Measurements from ENCODE around the gene APIP.

The APIP gene

DNA sequence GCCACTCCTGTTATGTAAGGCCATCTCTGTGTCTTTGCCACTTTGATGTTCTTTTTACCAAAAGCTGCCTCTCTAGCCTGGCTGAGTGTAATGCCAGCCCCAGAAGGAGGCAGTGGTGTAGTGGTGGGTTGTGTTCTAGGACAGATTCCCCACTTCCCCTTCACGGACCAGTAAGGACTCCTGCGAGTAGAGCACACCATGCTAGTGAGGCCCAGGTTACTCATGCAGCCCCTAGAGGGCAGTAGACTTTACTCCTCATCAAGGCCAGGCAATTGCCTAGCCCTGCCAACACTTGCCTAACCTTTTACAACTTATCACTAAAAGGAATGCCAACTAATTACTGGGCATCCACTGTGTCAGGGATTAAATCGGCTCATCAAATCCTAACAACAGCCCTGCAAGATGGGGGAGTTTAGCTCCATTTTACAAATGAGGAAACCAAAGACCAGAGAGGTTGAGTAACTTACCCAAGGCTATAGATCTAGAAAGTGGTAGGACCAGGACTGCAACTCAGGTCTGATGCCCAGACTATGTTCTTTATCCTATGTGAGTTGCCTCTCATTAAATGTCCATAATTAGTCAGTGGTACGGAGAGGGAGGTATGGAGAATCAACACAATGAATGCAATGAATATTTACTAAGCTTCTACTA, 75.3 kb downstream of the APIP start:
- DNase-seq (ENCODE audit: low spot score) = peak; percentile 31

DNA sequence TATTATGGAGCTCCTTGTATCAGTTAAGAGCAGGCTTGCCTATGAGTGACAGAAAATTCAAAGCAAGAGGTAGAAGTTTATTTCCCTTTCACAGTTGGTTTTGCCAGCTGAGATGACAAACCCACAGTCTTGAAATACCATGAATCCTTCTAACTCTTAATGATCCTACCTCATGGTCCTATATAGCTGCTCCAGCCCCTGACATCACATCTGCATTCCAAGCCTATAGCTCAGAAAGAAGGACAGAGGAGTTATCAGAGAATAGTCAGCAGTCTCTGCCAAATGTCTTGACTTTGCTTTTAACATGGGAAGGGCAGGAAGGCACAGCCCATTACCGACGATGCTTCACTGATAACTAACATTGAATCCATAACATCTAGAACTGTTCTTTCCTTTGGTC, 76.2 kb downstream of the APIP start:
- DNase-seq (ENCODE audit: low spot score) = no peak

DNA sequence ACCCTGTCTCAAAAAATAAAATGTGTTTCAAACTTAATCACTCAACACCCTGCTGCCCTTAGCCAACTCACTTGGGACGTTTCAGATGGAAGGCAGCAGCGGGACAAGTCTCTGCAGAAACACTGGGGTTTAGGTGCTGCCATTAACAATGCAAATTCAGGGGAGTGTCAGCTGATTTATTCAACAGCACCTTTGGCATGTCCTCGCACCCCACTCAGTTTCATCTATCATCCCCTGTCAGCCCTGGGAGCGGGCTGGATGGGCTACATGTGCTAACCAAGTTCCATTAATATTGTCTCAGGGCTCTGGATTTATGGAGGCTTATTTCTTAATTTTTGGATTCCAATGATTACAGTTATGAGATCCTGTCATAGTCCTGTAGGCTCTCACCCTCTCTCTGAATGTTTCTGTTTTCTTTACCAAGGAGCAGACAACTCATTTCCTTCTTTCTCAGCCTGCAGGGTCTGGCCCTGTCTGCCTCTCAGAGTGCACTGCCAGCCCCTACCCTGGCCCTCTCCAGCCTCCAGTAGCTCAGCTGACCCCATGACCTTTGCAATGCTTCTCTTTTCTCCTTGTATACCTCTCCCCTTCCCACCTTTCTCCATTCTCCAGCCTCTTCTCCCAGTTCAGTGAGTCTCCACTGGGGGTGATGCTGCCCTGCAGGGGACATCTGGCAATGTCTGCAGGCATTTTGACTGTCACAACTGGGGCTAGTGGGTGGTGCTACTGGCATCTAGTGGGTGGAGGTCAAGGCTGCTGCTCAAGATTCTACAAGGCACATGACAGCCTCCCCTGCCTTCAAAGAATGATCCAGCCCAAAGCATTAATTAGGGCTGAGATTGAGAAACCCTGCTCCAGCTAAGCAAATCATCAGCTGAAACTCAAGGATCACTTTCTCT, 79.0 kb downstream of the APIP start:
- DNase-seq (ENCODE audit: low spot score) = no peak

DNA sequence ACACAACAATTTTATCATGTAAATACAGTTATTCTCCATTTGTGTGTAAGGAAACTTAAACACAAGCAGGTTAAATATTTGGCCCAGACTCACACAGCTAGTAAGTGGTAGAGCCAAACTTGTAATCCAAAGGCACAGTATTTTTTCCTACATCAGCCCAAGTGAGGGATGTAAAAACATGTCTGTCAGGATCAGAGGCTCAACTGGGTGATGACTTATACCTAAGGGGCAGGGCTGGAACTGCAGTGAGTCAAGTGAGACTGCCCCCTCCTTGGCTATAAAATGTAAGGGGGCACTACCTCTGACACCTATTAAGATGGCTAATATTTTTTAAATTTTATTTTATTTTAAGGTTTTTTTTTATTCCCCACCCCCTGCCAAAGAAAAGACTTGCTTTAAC, 82.6 kb downstream of the APIP start:
- no peak for DNase-seq (ENCODE audit: low spot score)

Data from AG20443 (cell line).